H1 (cell line): Measurements from ENCODE around the gene PGF. TPM values are rescaled to one million over a fixed set of nuclear protein-coding genes. Genes with fewer than 3 reads are reported as not detected.
A peak's percentile ranks its signal among the peaks of the same experiment; 100 is the strongest.

Experiments
- CTCF ChIA-PET: fragments of 300-600 bp; sonication (Branson Sonifier 250); formaldehyde crosslinking; loops from one replicate; lab custom pipeline; 2021; ENCODE audit not compliant: partially characterized antibody; lab: Charles Lee
- POLR2A ChIA-PET: fragments of 300-600 bp; sonication (Branson Sonifier 250); formaldehyde crosslinking; loops from one replicate; lab custom pipeline; 2021; ENCODE audit warnings: inconsistent platforms; ENCODE audit not compliant: partially characterized antibody; lab: Charles Lee
- DNase-seq, 2 experiments: peaks; one replicate each; pipeline versions ENCODE4 v3.0.0 to v3.0.0-alpha.2; 2010 to 2022; ENCODE audit warnings: low spot score in 2 of 2, low read depth in 1 of 2, mixed read lengths in 1 of 2
- FAIRE-seq: peaks from 2 replicates; lab custom pipeline; 2011; peaks lifted over from hg19 to GRCh38; lab: Jason Lieb, UNC
- H2AFZ ChIP-seq: 2 replicates; pipeline ENCODE4 v1.8.1; 2012; ENCODE audit warnings: low read length, inconsistent platforms
- H2AK5ac ChIP-seq: 2 replicates; pipeline ENCODE4 v1.6.1; 2013; ENCODE audit warnings: low read depth, low read length
- H2BK120ac ChIP-seq: replicated peaks from 2 replicates; pipeline ENCODE3; 2013; ENCODE audit warnings: low read depth, low read length, inconsistent platforms
- H2BK12ac ChIP-seq: 2 replicates; pipeline ENCODE4 v1.6.1; 2013; ENCODE audit warnings: low read depth, low read length
- H2BK15ac ChIP-seq: 2 replicates; pipeline ENCODE4 v1.6.1; 2013; ENCODE audit warnings: low read length
- H2BK20ac ChIP-seq: 2 replicates; pipeline ENCODE4 v1.6.1; 2013; ENCODE audit warnings: low read length
- H2BK5ac ChIP-seq: 2 replicates; pipeline ENCODE4 v1.6.1; 2013; ENCODE audit warnings: low read depth, low read length
- H3K14ac ChIP-seq: 2 replicates; pipeline ENCODE4 v1.6.1; 2013; ENCODE audit warnings: inconsistent platforms; ENCODE audit not compliant: insufficient read length
- H3K18ac ChIP-seq: 2 replicates; pipeline ENCODE4 v1.6.1; 2013; ENCODE audit warnings: low read length; ENCODE audit errors: extremely low read depth
- H3K23ac ChIP-seq: 2 replicates; pipeline ENCODE4 v1.6.1; 2013; ENCODE audit warnings: inconsistent platforms; ENCODE audit not compliant: insufficient read length
- H3K23me2 ChIP-seq: 2 replicates; pipeline ENCODE4 v1.6.1; 2013; ENCODE audit warnings: low read depth, low read length
- H3K27ac ChIP-seq: 2 replicates; pipeline ENCODE4 v1.6.1; 2011; ENCODE audit warnings: low read depth, low read length, inconsistent platforms
- H3K27me3 ChIP-seq, 4 experiments: replicated peaks in 1 of 4; 1 replicate in 1 of 4; 2 replicates in 3 of 4; pipeline versions ENCODE4 v1.6.1 to v1.8.1; 2011 to 2013; ENCODE audit warnings: low read length in 3 of 4, mild to moderate bottlenecking in 3 of 4, inconsistent platforms in 2 of 4, mixed read lengths in 2 of 4, moderate library complexity in 1 of 4; ENCODE audit not compliant: control insufficient read depth in 3 of 4, insufficient read depth in 3 of 4; ENCODE audit errors: extremely low read depth in 1 of 4
- H3K36me3 ChIP-seq, 4 experiments: 2 replicates each; pipeline versions ENCODE4 v1.6.1 to v1.8.1; 2011 to 2013; ENCODE audit warnings: mild to moderate bottlenecking in 4 of 4, low read length in 3 of 4, moderate library complexity in 2 of 4, control low read depth in 1 of 4, inconsistent platforms in 1 of 4; ENCODE audit not compliant: insufficient read depth in 4 of 4, control insufficient read depth in 2 of 4
- H3K4ac ChIP-seq: replicated peaks from 2 replicates; pipeline ENCODE3; 2013; ENCODE audit warnings: low read length, low read depth, mixed read lengths, inconsistent platforms; ENCODE audit not compliant: insufficient read length
- H3K4me1 ChIP-seq, 4 experiments: replicated peaks in 1 of 4; 1 replicate in 1 of 4; 2 replicates in 3 of 4; pipeline versions ENCODE4 v1.6.1 to v1.8.1; 2011 to 2013; ENCODE audit warnings: low read length in 3 of 4, inconsistent platforms in 2 of 4, mixed read lengths in 1 of 4; ENCODE audit not compliant: insufficient read depth in 4 of 4, control insufficient read depth in 3 of 4
- H3K4me2 ChIP-seq, 2 experiments: 2 replicates each; pipeline versions ENCODE4 v1.6.1 to v1.8.1; 2011 to 2013; ENCODE audit warnings: low read depth in 2 of 2, low read length in 2 of 2, control low read depth in 1 of 2, inconsistent platforms in 1 of 2, mild to moderate bottlenecking in 1 of 2; ENCODE audit not compliant: insufficient read depth in 1 of 2
- H3K4me3 ChIP-seq, 4 experiments: fragments of 200-600, 300-600 bp in 1 of 4; sonication (generic), shearing (Covaris generic), sonication (Bioruptor Twin) in 1 of 4; 2 replicates each; pipeline versions ENCODE4 v1.5.1 to v1.8.1; 2011 to 2016; ENCODE audit warnings: low read length in 4 of 4, low read depth in 3 of 4, control low read depth in 2 of 4, inconsistent platforms in 2 of 4, mild to moderate bottlenecking in 2 of 4, mixed read lengths in 1 of 4, moderate library complexity in 1 of 4; ENCODE audit not compliant: insufficient read depth in 2 of 4; ENCODE audit errors: extremely low read depth in 1 of 4
- H3K56ac ChIP-seq: replicated peaks from 2 replicates; pipeline ENCODE3; 2013; ENCODE audit warnings: low read depth, mild to moderate bottlenecking, mixed read lengths, low read length, inconsistent platforms; ENCODE audit not compliant: insufficient read length
- H3K79me1 ChIP-seq: 2 replicates; pipeline ENCODE4 v1.6.1; 2013; ENCODE audit warnings: low read depth, low read length, control low read depth
- H3K79me2 ChIP-seq, 2 experiments: 2 replicates each; pipeline versions ENCODE4 v1.6.1 to v1.8.1; 2012 to 2013; ENCODE audit warnings: low read length in 2 of 2, mild to moderate bottlenecking in 2 of 2, inconsistent platforms in 1 of 2; ENCODE audit not compliant: insufficient read depth in 2 of 2, control insufficient read depth in 1 of 2
- H3K9ac ChIP-seq, 4 experiments: replicated peaks in 1 of 4; 1 replicate in 1 of 4; 2 replicates in 3 of 4; pipeline versions ENCODE4 v1.6.1 to v1.8.1; 2011 to 2013; ENCODE audit warnings: low read depth in 3 of 4, low read length in 3 of 4, control low read depth in 2 of 4, mild to moderate bottlenecking in 2 of 4, moderate library complexity in 2 of 4, inconsistent platforms in 1 of 4; ENCODE audit errors: extremely low read depth in 1 of 4
- H3K9me3 ChIP-seq, 2 experiments: 2 replicates each; pipeline versions ENCODE4 v1.6.1 to v1.8.1; 2012 to 2013; ENCODE audit warnings: mild to moderate bottlenecking in 2 of 2, moderate library complexity in 2 of 2, control low read depth in 1 of 2, inconsistent platforms in 1 of 2, low read depth in 1 of 2, low read length in 1 of 2, mixed read lengths in 1 of 2; ENCODE audit not compliant: insufficient read depth in 2 of 2
- H4K20me1 ChIP-seq, 2 experiments: replicated peaks in 1 of 2; 2 replicates each; pipeline versions ENCODE3 to v1.8.1; 2011 to 2013; ENCODE audit warnings: inconsistent platforms in 2 of 2, low read length in 2 of 2, mild to moderate bottlenecking in 1 of 2; ENCODE audit not compliant: insufficient read depth in 2 of 2, control insufficient read depth in 1 of 2
- H4K5ac ChIP-seq: 2 replicates; pipeline ENCODE4 v1.6.1; 2013; ENCODE audit warnings: low read length, low read depth, mixed read lengths, inconsistent platforms; ENCODE audit not compliant: insufficient read length
- H4K8ac ChIP-seq: 2 replicates; pipeline ENCODE4 v1.8.0; 2013; ENCODE audit warnings: mild to moderate bottlenecking, moderate library complexity, low read length, inconsistent platforms; ENCODE audit not compliant: insufficient read depth; ENCODE audit errors: extremely low read depth
- H4K91ac ChIP-seq: replicated peaks from 2 replicates; pipeline ENCODE3; 2013; ENCODE audit warnings: low read length, mixed read lengths, inconsistent platforms; ENCODE audit not compliant: insufficient read length
- CHD1 ChIP-seq: IDR thresholded peaks from 2 replicates; pipeline ENCODE4 v1.6.1; 2012; ENCODE audit warnings: low read depth, low read length, improper control_type of control experiment
- EP300 ChIP-seq, 2 experiments: IDR thresholded peaks; 1 replicate in 1 of 2; 2 replicates in 1 of 2; pipeline ENCODE4 v1.6.1; 2011 to 2012; ENCODE audit warnings: low read depth in 2 of 2, low read length in 2 of 2, mild to moderate bottlenecking in 2 of 2, borderline replicate concordance in 1 of 2, inconsistent platforms in 1 of 2, moderate library complexity in 1 of 2
- FOSL1 ChIP-seq: IDR thresholded peaks from 2 replicates; pipeline ENCODE4 v1.6.1; 2011; ENCODE audit warnings: mild to moderate bottlenecking, low read depth, low read length, moderate library complexity; ENCODE audit not compliant: insufficient read depth
- GTF2F1 ChIP-seq: IDR thresholded peaks from 2 replicates; pipeline ENCODE4 v1.6.1; 2012; ENCODE audit warnings: low read depth, low read length, improper control_type of control experiment, borderline replicate concordance
- SIX5 ChIP-seq: IDR thresholded peaks from 2 replicates; pipeline ENCODE4 v1.6.1; 2011; ENCODE audit warnings: mild to moderate bottlenecking, low read depth, low read length
- SP1 ChIP-seq: IDR thresholded peaks from 2 replicates; pipeline ENCODE4 v1.6.1; 2011; ENCODE audit warnings: low read depth, low read length
- SP4 ChIP-seq: IDR thresholded peaks from 2 replicates; pipeline ENCODE4 v1.6.1; 2012; ENCODE audit warnings: low read length, inconsistent platforms
- TAF1 ChIP-seq: IDR thresholded peaks from 2 replicates; pipeline ENCODE4 v1.6.1; 2011; ENCODE audit warnings: mild to moderate bottlenecking, low read depth, low read length
- WGBS, 2 experiments: shearing (Covaris generic) in 1 of 2; methylation state at CpG; one replicate each; pipeline versions ENCODE4 v1.1.6 to v1.1.7; 2013 to 2015; ENCODE audit warnings: low lambda C conversion rate in 2 of 2, mixed read lengths in 2 of 2, inconsistent platforms in 1 of 2, low coverage in 1 of 2, missing lambda C conversion rate in 1 of 2; ENCODE audit not compliant: insufficient replicate concordance in 2 of 2, insufficient coverage in 1 of 2, insufficient read length in 1 of 2; ENCODE audit errors: extremely low coverage in 1 of 2, missing lambda C conversion rate in 1 of 2; 5-methylcytosine and 5-hydroxymethylcytosine counted together
- polyA plus RNA-seq, 7 experiments: library from polyadenylated mRNA; depleted of rRNA in 3 of 7; stranded (reverse) in 5 of 7; unstranded in 2 of 7; fragments of >200 nt in 5 of 7; fragments of 200-250 nt in 2 of 7; gene quantifications; 1 replicate in 5 of 7; 2 replicates in 1 of 7; 4 replicates in 1 of 7; pipeline versions ENCODE4 v1.2.1 to v1.2.3, GENCODE V29; 2011 to 2013; ENCODE audit warnings: missing spikeins in 2 of 7, mixed read lengths in 2 of 7
- total RNA-seq: library from RNA; stranded (reverse); fragmentation: NEBNext Ultra II Directional; extraction: Animal tissue kit (Norgen Biotek cat#: 25700); gene quantifications from 2 replicates; pipeline ENCODE4 v1.2.1, GENCODE V29; 2021
- TF ChIP-seq, protein P1 (sequence below): IDR thresholded peaks from 2 replicates; pipeline ENCODE4 v1.6.1; 2012; ENCODE audit warnings: inconsistent platforms
- TF ChIP-seq, protein P2 (sequence below): IDR thresholded peaks from 2 replicates; pipeline ENCODE4 v1.6.1; 2011; ENCODE audit warnings: low read depth, mild to moderate bottlenecking, low read length; ENCODE audit not compliant: insufficient read depth
- TF ChIP-seq, protein P3 (sequence below), 3 experiments: IDR thresholded peaks; 1 replicate in 2 of 3; 2 replicates in 1 of 3; pipeline versions ENCODE4 v1.5.1 to v1.6.1; 2011; ENCODE audit warnings: low read length in 3 of 3, mild to moderate bottlenecking in 3 of 3, inconsistent platforms in 2 of 3, low read depth in 1 of 3, moderate library complexity in 1 of 3; ENCODE audit not compliant: insufficient read depth in 1 of 3; ENCODE audit errors: control extremely low read depth in 1 of 3

PGF gene
- total and polyA plus RNA-seq, 2 of the 8 experiments (the other 6 are each of a cell fraction or from before 2014, with no cell fraction given) = 2.1 to 4.1 TPM

DNA sequence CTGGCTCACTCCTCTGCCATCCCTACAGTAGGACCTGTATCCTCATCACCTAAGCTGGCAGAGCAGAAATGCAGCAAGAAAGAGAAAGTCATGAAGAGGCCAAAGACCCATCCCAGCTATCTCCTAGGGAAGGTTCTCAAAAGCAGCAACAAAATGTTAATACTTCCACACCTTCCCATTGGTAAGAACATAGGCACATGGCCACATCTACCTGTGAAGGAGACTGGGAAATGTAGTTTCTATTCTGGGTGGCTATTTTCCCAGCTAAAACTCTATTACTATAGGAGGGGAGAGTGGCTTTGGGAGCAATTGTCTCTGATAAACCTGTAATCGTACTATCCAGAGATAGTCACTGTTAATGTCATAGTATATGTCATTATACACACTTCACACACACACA is 33.6 kb upstream of the PGF start:
- CTCF ChIA-PET = interaction anchor here (0.9 to 1.1 kb wide), 3 partner anchors 9 to 44 kb away, joined by 3 to 4 read pairs (median 3); no protein-coding TSS in a partner anchor
- H4K5ac ChIP-seq = no peak overlapping the region
- no peaks in the 10 kb centered on the region; a peak in 1 of 4 replicates for H3K9me3 ChIP-seq
- DNase-seq (no peak), FAIRE-seq (no peak)
- H3K56ac ChIP-seq = no peak overlapping the region
- H4K8ac ChIP-seq = no peak overlapping the region
- H3K79me1 ChIP-seq = no peaks in the 10 kb centered on the region
- no peak overlapping the region for H3K18ac ChIP-seq
- H3K4me1 ChIP-seq = peaks cover 2 to 8% (median 5%) of the 10 kb centered on the region in 4 experiments; a peak in 5 of 7 replicates
- H2BK15ac ChIP-seq = no peak overlapping the region
- no peak overlapping the region for H2AK5ac ChIP-seq
- POLR2A ChIA-PET = interaction anchor here (0.9 to 1.0 kb wide), 2 partner anchors 15 to 39 kb away, joined by 3 to 4 read pairs; no protein-coding TSS in a partner anchor
- H3K9ac ChIP-seq = no peak overlapping the region
- H4K91ac ChIP-seq = no peak overlapping the region
- no peak overlapping the region for H2BK12ac ChIP-seq
- H3K23me2 ChIP-seq = no peaks in the 10 kb centered on the region
- H2AFZ ChIP-seq = peak overlapping the region; percentile 73
- no peak overlapping the region for H2BK20ac ChIP-seq
- H3K14ac ChIP-seq = no peak overlapping the region
- no peaks in the 10 kb centered on the region for H4K20me1 ChIP-seq
- H3K27ac ChIP-seq = no peak overlapping the region
- H3K4ac ChIP-seq = no peak overlapping the region
- no peak overlapping the region for H3K23ac ChIP-seq
- H3K27me3 ChIP-seq = no peaks in the 10 kb centered on the region
- H3K4me2 ChIP-seq = no peak overlapping the region
- WGBS, 2 experiments = 95% methylated on average over 1 of the region's 1 CpG; no CpG with 5 or more reads in 1 of the 2 experiments
- no peak overlapping the region for H2BK5ac ChIP-seq
- no peak overlapping the region for H2BK120ac ChIP-seq
- H3K36me3 ChIP-seq = no peaks in the 10 kb centered on the region
- H3K79me2 ChIP-seq = no peaks in the 10 kb centered on the region
- no peak overlapping the region for H3K4me3 ChIP-seq
- TF ChIP-seq, protein P1, sequence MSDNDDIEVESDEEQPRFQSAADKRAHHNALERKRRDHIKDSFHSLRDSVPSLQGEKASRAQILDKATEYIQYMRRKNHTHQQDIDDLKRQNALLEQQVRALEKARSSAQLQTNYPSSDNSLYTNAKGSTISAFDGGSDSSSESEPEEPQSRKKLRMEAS = no peak
- TF ChIP-seq SIX5 (peak; percentile 55), EP300 (IDR thresholded peaks at IDR 0.05; ENCODE audit: borderline replicate concordance in 1 of 2, low read depth in 2 of 2, low read length in 2 of 2) (no peak), FOSL1 (no peak), SP1 (no peak), GTF2F1 (no peak), SP4 (no peak), CHD1 (no peak), TAF1 (no peak)
- TF ChIP-seq, protein P2, sequence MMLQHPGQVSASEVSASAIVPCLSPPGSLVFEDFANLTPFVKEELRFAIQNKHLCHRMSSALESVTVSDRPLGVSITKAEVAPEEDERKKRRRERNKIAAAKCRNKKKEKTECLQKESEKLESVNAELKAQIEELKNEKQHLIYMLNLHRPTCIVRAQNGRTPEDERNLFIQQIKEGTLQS = no peak
- TF ChIP-seq, protein P3, sequence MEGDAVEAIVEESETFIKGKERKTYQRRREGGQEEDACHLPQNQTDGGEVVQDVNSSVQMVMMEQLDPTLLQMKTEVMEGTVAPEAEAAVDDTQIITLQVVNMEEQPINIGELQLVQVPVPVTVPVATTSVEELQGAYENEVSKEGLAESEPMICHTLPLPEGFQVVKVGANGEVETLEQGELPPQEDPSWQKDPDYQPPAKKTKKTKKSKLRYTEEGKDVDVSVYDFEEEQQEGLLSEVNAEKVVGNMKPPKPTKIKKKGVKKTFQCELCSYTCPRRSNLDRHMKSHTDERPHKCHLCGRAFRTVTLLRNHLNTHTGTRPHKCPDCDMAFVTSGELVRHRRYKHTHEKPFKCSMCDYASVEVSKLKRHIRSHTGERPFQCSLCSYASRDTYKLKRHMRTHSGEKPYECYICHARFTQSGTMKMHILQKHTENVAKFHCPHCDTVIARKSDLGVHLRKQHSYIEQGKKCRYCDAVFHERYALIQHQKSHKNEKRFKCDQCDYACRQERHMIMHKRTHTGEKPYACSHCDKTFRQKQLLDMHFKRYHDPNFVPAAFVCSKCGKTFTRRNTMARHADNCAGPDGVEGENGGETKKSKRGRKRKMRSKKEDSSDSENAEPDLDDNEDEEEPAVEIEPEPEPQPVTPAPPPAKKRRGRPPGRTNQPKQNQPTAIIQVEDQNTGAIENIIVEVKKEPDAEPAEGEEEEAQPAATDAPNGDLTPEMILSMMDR (IDR thresholded peaks at IDR 0.05; ENCODE audit: control extremely low read depth in 1 of 3, insufficient read depth in 1 of 3, low read depth in 1 of 3, low read length in 3 of 3) = no peak
